Colonic mucosa (tissue), 4 donors: ENCODE results near the gene KRTAP4-9. TPM values are rescaled to one million over a fixed set of nuclear protein-coding genes. Genes with fewer than 3 reads are reported as not detected.
"Not testable (repeated sequence)": the region's sequence is repeated elsewhere in the genome, so short reads cannot be mapped to it uniquely, and the experiment has no call there.

Experiments used
- DNase-seq: peaks from one replicate; pipeline ENCODE4 v3.0.0-alpha.2; 2020
- H3K27ac ChIP-seq: fragments of 200-600 bp; one replicate; pipeline ENCODE4 v1.8.0; 2021
- H3K27me3 ChIP-seq: fragments of 200-600 bp; one replicate; pipeline ENCODE4 v1.8.0; 2021
- H3K36me3 ChIP-seq: fragments of 200-600 bp; one replicate; pipeline ENCODE4 v1.8.0; 2021
- H3K4me1 ChIP-seq: fragments of 200-600 bp; one replicate; pipeline ENCODE4 v1.8.0; 2021; ENCODE audit warnings: mild to moderate bottlenecking
- H3K4me3 ChIP-seq: fragments of 200-600 bp; one replicate; pipeline ENCODE4 v1.8.0; 2021
- H3K9ac ChIP-seq, 2 donors: one replicate each; pipeline ENCODE4 v1.7.0; 2013; ENCODE audit warnings: control low read depth in 2 of 2, low read depth in 2 of 2, low read length in 2 of 2
- H3K9me3 ChIP-seq: fragments of 200-600 bp; one replicate; pipeline ENCODE4 v1.8.0; 2021
- CTCF ChIP-seq: fragments of 200-600 bp; IDR thresholded peaks from one replicate; pipeline ENCODE4 v1.8.0; 2022; ENCODE audit warnings: antibody characterized with exemption, mild to moderate bottlenecking
- intact Hi-C: fragments of 100-400 bp; cut with DNase I; formaldehyde crosslinking; loops from one replicate; pipeline ENCODE4 v1.14.1; 2022
- total RNA-seq, 2 donors: library from RNA; stranded (reverse); fragmentation: NEBNext Ultra II Directional in 1 of 2; extraction: Animal tissue kit (Norgen Biotek cat#: 25700) in 1 of 2; gene quantifications; one replicate each; pipeline ENCODE4 v1.2.1, GENCODE V29; 2021
- donor health status: healthy.
- donor health status: DM: no; HTN: no; CAD: no.
- donor health status: DM: no; HTN: no; CAD: no.

Gene KRTAP4-9
- total RNA-seq, 2 donors from 2014 or later, result not detected

GRCh38 chr17:41131979-41132378 lies 26.8 kb downstream of the KRTAP4-9 start:
- Histone ChIP-seq H3K9ac (no peak overlapping the region), H3K36me3 (no peaks in the 10 kb centered on the region), H3K27me3 (no peaks in the 10 kb centered on the region), H3K27ac (no peak overlapping the region), H3K9me3 (no peaks in the 10 kb centered on the region), H3K4me3 (no peak overlapping the region), H3K4me1 (no peaks in the 10 kb centered on the region)
- DNase-seq, result no peak
- no peak for TF ChIP-seq CTCF
- intact Hi-C loops, result no loop called here

GRCh38 chr17:41133880-41134735 lies 28.9 kb downstream of the KRTAP4-9 start:
- no peak for DNase-seq
- Histone ChIP-seq H3K9ac (no peak overlapping the region), H3K27me3 (no peaks in the 10 kb centered on the region), H3K36me3 (no peaks in the 10 kb centered on the region), H3K9me3 (no peaks in the 10 kb centered on the region), H3K4me3 (no peak overlapping the region), H3K4me1 (no peaks in the 10 kb centered on the region), H3K27ac (no peak overlapping the region)
- no peak for TF ChIP-seq CTCF
- intact Hi-C loops, result no loop called here

GRCh38 chr17:41139865-41140264 lies 34.7 kb downstream of the KRTAP4-9 start:
- H3K9me3 ChIP-seq, H3K9ac ChIP-seq, H3K4me3 ChIP-seq, intact Hi-C loops, H3K27me3 ChIP-seq, H3K36me3 ChIP-seq, DNase-seq, H3K27ac ChIP-seq, H3K4me1 ChIP-seq: not testable (repeated sequence)

- no peak within 1 kb of the TSS for H3K9ac ChIP-seq
- H3K4me3 ChIP-seq, result no peak within 1 kb of the TSS
- no peak for TF ChIP-seq CTCF
- H3K4me1 ChIP-seq, result no peaks in the 10 kb centered on the region
- H3K27me3 ChIP-seq, result no peaks in the 10 kb centered on the region
- no peak for DNase-seq
- intact Hi-C loops, result no loop called here
- no peaks in the 10 kb centered on the region for H3K36me3 ChIP-seq
- no peak within 1 kb of the TSS for H3K27ac ChIP-seq
- H3K9me3 ChIP-seq, result no peaks in the 10 kb centered on the region
Measured at GRCh38 chr17:41140360-41141131, 35.4 kb downstream of the KRTAP4-9 start, which contains the start of gene KRTAP4-6. Gene KRTAP4-6 (minus strand): TSS chr17:41140544. CDS start chr17:41140487, 57 bp downstream.

GRCh38 chr17:41141361-41141760 lies 36.2 kb downstream of the KRTAP4-9 start:
- Histone ChIP-seq H3K36me3 (no peaks in the 10 kb centered on the region), H3K9me3 (no peaks in the 10 kb centered on the region), H3K27me3 (no peaks in the 10 kb centered on the region), H3K4me3 (no peak overlapping the region), H3K4me1 (no peaks in the 10 kb centered on the region), H3K9ac (no peak overlapping the region), H3K27ac (no peak overlapping the region)
- TF ChIP-seq CTCF, result no peak
- DNase-seq, result no peak
- intact Hi-C loops, result no loop called here
